Endothelial cell of umbilical vein (primary cell): ENCODE measurements around the gene GOLGA3. TPM values are rescaled to one million over a fixed set of nuclear protein-coding genes. Genes with fewer than 3 reads are reported as not detected.

Experiments
- BruUV-seq: library from RNA; stranded (reverse); fragments of 400-500 nt; replicated peaks from 2 replicates; lab custom pipeline; 2021; lab: Mats Ljungman, UMichigan
- CTCF ChIA-PET: fragments of 300-600, 350-600 bp; sonication (Branson Sonifier 250); formaldehyde crosslinking; loops from one replicate; lab custom pipeline; 2021; ENCODE audit warnings: antibody characterized with exemption, inconsistent platforms; lab: Charles Lee
- POLR2A ChIA-PET: fragments of 300-600, 350-600 bp; sonication (Branson Sonifier 250); formaldehyde crosslinking; loops from one replicate; lab custom pipeline; 2021; ENCODE audit warnings: antibody characterized with exemption, inconsistent platforms; lab: Charles Lee
- DNase-seq: peaks from one replicate; pipeline ENCODE4 v3.0.0-alpha.2; 2011; ENCODE audit warnings: low read depth, low spot score
- FAIRE-seq: peaks from 2 replicates; lab custom pipeline; 2011; peaks lifted over from hg19 to GRCh38; lab: Jason Lieb, UNC
- H2AFZ ChIP-seq: 2 replicates; pipeline ENCODE4 v1.6.0; 2012; ENCODE audit warnings: low read depth, low read length, control low read depth, inconsistent platforms
- H3K27ac ChIP-seq: 2 replicates; pipeline ENCODE4 v1.5.1; 2011; ENCODE audit warnings: low read depth, mild to moderate bottlenecking, control low read depth, low read length, moderate library complexity; ENCODE audit not compliant: insufficient read depth
- H3K27me3 ChIP-seq, 2 experiments: 2 replicates each; pipeline versions ENCODE4 v1.6.0 to v1.6.1; 2011; ENCODE audit warnings: low read length in 2 of 2, mixed read lengths in 1 of 2; ENCODE audit not compliant: control insufficient read depth in 2 of 2, insufficient read depth in 2 of 2
- H3K36me3 ChIP-seq, 2 experiments: 2 replicates in 1 of 2; 3 replicates in 1 of 2; pipeline ENCODE4 v1.5.1; 2011; ENCODE audit warnings: low read length in 2 of 2, mild to moderate bottlenecking in 1 of 2, moderate library complexity in 1 of 2; ENCODE audit not compliant: control insufficient read depth in 2 of 2, insufficient read depth in 2 of 2; ENCODE audit errors: extremely low read depth in 1 of 2
- H3K4me1 ChIP-seq: 3 replicates; pipeline ENCODE4 v1.5.1; 2011; ENCODE audit warnings: mild to moderate bottlenecking, low read length; ENCODE audit not compliant: control insufficient read depth, insufficient read depth; ENCODE audit errors: extremely low read depth
- H3K4me2 ChIP-seq: 2 replicates; pipeline ENCODE4 v1.6.1; 2011; ENCODE audit warnings: low read length, control low read depth, mixed read lengths; ENCODE audit not compliant: insufficient read depth
- H3K4me3 ChIP-seq, 3 experiments: fragments of 200-600 bp in 1 of 3; sonication (generic), shearing (Covaris generic) in 1 of 3; replicated peaks in 1 of 3; 2 replicates each; pipeline ENCODE4 v1.5.1; 2011 to 2016; ENCODE audit warnings: control low read depth in 3 of 3, low read length in 3 of 3, mild to moderate bottlenecking in 2 of 3, inconsistent platforms in 1 of 3, low read depth in 1 of 3, moderate library complexity in 1 of 3; ENCODE audit not compliant: insufficient read depth in 1 of 3
- H3K79me2 ChIP-seq: 2 replicates; pipeline ENCODE4 v1.6.0; 2012; ENCODE audit warnings: low read length, inconsistent platforms; ENCODE audit not compliant: control insufficient read depth, insufficient read depth
- H3K9ac ChIP-seq: replicated peaks from 2 replicates; pipeline ENCODE3; 2011; ENCODE audit warnings: low read length, control low read depth; ENCODE audit not compliant: insufficient read depth; ENCODE audit errors: extremely low read depth
- H3K9me1 ChIP-seq: replicated peaks from 3 replicates; pipeline ENCODE4 v1.6.0; 2011; ENCODE audit warnings: mild to moderate bottlenecking, low read length; ENCODE audit not compliant: control insufficient read depth, insufficient read depth; ENCODE audit errors: extremely low read depth
- H3K9me3 ChIP-seq: replicated peaks from 2 replicates; pipeline ENCODE4 v1.5.1; 2012; ENCODE audit warnings: low read length, inconsistent platforms; ENCODE audit not compliant: control insufficient read depth, insufficient read depth
- H4K20me1 ChIP-seq: replicated peaks from 2 replicates; pipeline ENCODE3; 2011; ENCODE audit warnings: mild to moderate bottlenecking, low read length; ENCODE audit not compliant: control insufficient read depth, insufficient read depth; ENCODE audit errors: extremely low read depth
- CTCF ChIP-seq, 2 donors: IDR thresholded peaks; 1 replicate in 1 of 2; 2 replicates in 1 of 2; pipeline ENCODE4 v1.5.1; 2011; ENCODE audit warnings: low read length in 2 of 2, mild to moderate bottlenecking in 2 of 2, moderate library complexity in 2 of 2, control low read depth in 1 of 2, inconsistent platforms in 1 of 2, low read depth in 1 of 2; ENCODE audit not compliant: insufficient read depth in 1 of 2; ENCODE audit errors: extremely low read depth in 1 of 2
- EZH2 ChIP-seq: IDR thresholded peaks from 2 replicates; pipeline ENCODE4 v1.6.1; 2012; ENCODE audit warnings: borderline replicate concordance, low read depth, mild to moderate bottlenecking, moderate library complexity, low read length, inconsistent platforms; ENCODE audit not compliant: severe bottlenecking
- FOS ChIP-seq: IDR thresholded peaks from 2 replicates; pipeline ENCODE4 v1.6.1; 2011; ENCODE audit warnings: mild to moderate bottlenecking, low read length, moderate library complexity, borderline replicate concordance; ENCODE audit not compliant: insufficient read depth
- GATA2 ChIP-seq: IDR thresholded peaks from 2 replicates; pipeline ENCODE4 v1.7.0; 2011; ENCODE audit warnings: low read depth, mild to moderate bottlenecking, moderate library complexity, mixed read lengths, low read length; ENCODE audit not compliant: insufficient read length, insufficient read depth
- JUN ChIP-seq: IDR thresholded peaks from 2 replicates; pipeline ENCODE4 v1.6.1; 2011; ENCODE audit warnings: borderline replicate concordance, low read depth; ENCODE audit not compliant: insufficient read length, insufficient read depth
- MAX ChIP-seq: IDR thresholded peaks from 2 replicates; pipeline ENCODE4 v1.6.1; 2011; ENCODE audit not compliant: insufficient read depth, insufficient read length
- MYC ChIP-seq: IDR thresholded peaks from one replicate; pipeline ENCODE4 v1.6.1; 2011; ENCODE audit warnings: mild to moderate bottlenecking, low read depth, low read length
- POLR2A ChIP-seq: IDR thresholded peaks from 2 replicates; pipeline ENCODE4 v1.6.1; 2012; ENCODE audit warnings: low read depth, mild to moderate bottlenecking, control low read depth, low read length
- POLR2AphosphoS5 ChIP-seq: IDR thresholded peaks from 2 replicates; pipeline ENCODE4 v1.6.1; 2012; ENCODE audit warnings: low read depth, mild to moderate bottlenecking, control low read depth, low read length, moderate library complexity; ENCODE audit not compliant: insufficient read depth
- dilution Hi-C: fragments of 300-500 bp; cut with MboI; formaldehyde crosslinking; loops from one replicate; pipeline ENCODE4 v1.15.0; 2019; ENCODE audit warnings: low sequenced_read_pairs; ENCODE audit not compliant: extremely low pct_ligation_motif_present
- intact Hi-C: fragments of 100-400 bp; cut with micrococcal nuclease; formaldehyde crosslinking; loops from one replicate; pipeline ENCODE4 v1.10.0; 2022
- polyA plus RNA-seq, 4 experiments: library from polyadenylated mRNA; depleted of rRNA in 3 of 4; stranded (reverse) in 3 of 4; unstranded in 1 of 4; fragments of >200 nt; gene quantifications; 2 replicates each; pipeline versions ENCODE4 v1.2.1 to v1.2.3, GENCODE V29; 2011 to 2012; ENCODE audit warnings: missing spikeins in 1 of 4
- total RNA-seq: library from RNA; stranded (reverse); gene quantifications from 2 replicates; pipeline ENCODE4 v1.2.3, GENCODE V29; 2021

The GOLGA3 gene
- total and polyA plus RNA-seq, 2 donors (not counting 3 experiments of a cell fraction or from before 2014, with no cell fraction given) = 18.4 to 86.0 TPM

- BruUV-seq = no TSS peak
- H3K27ac ChIP-seq = no peak overlapping the region
- no peaks in the 10 kb centered on the region for H3K9me3 ChIP-seq
- intact Hi-C loops = no loop called here
- no peak overlapping the region for H3K9ac ChIP-seq
- H3K9me1 ChIP-seq = no peaks in the 10 kb centered on the region
- H4K20me1 ChIP-seq = no peaks in the 10 kb centered on the region
- CTCF ChIA-PET = no interaction called here
- H3K79me2 ChIP-seq = no peaks in the 10 kb centered on the region
- H2AFZ ChIP-seq = no peak overlapping the region
- no peaks in the 10 kb centered on the region for H3K4me1 ChIP-seq
- H3K4me3 ChIP-seq = no peak overlapping the region
- FAIRE-seq = no peak
- dilution Hi-C loops = no loop called here
- H3K36me3 ChIP-seq = peaks cover 26 to 65% of the 10 kb centered on the region in 2 experiments
- no peaks in the 10 kb centered on the region for H3K27me3 ChIP-seq
- no peak overlapping the region for H3K4me2 ChIP-seq
- DNase-seq = no peak
- POLR2A ChIA-PET = no interaction called here
- TF ChIP-seq GATA2 (no peak), POLR2AphosphoS5 (no peak), MAX (no peak), CTCF (IDR thresholded peaks at IDR 0.05; ENCODE audit: extremely low read depth in 1 of 2, insufficient read depth in 1 of 2, low read depth in 1 of 2, low read length in 2 of 2) (no peak), JUN (no peak), POLR2A (no peak), MYC (no peak), EZH2 (no peak), FOS (no peak)
These were observed 48.8 kb downstream of the GOLGA3 start for GRCh38 chr12:132779781-132780353.
